CD14-positive monocyte (primary cell): ENCODE results near the gene EXOC1. TPM values are rescaled to one million over a fixed set of nuclear protein-coding genes. Genes with fewer than 3 reads are reported as not detected.

Experiments
- DNase-seq, 3 donors: peaks; one replicate each; pipeline ENCODE4 v3.0.0-alpha.2; 2011 to 2022
- H2AFZ ChIP-seq: 2 replicates; pipeline ENCODE4 v1.6.0; 2012; ENCODE audit warnings: mild to moderate bottlenecking, low read depth, low read length, inconsistent platforms; ENCODE audit not compliant: insufficient read depth, poor library complexity, severe bottlenecking
- H3K27ac ChIP-seq, 2 donors: 1 replicate in 1 of 2; 2 replicates in 1 of 2; pipeline ENCODE4 v1.5.1; 2012 to 2013; ENCODE audit warnings: low read length in 2 of 2, control low read depth in 1 of 2, inconsistent platforms in 1 of 2, low read depth in 1 of 2, mild to moderate bottlenecking in 1 of 2
- H3K27me3 ChIP-seq, 2 donors: one replicate each; pipeline versions ENCODE4 v1.6.0 to v1.6.1; 2011 to 2013; ENCODE audit warnings: low read length in 2 of 2; ENCODE audit not compliant: control insufficient read depth in 2 of 2, insufficient read depth in 2 of 2
- H3K36me3 ChIP-seq, 2 donors: replicated peaks in 1 of 2; 1 replicate in 1 of 2; 2 replicates in 1 of 2; pipeline versions ENCODE4 v1.5.1 to v1.6.1; 2012 to 2013; ENCODE audit warnings: low read length in 2 of 2, control low read depth in 1 of 2, inconsistent platforms in 1 of 2, mild to moderate bottlenecking in 1 of 2; ENCODE audit not compliant: insufficient read depth in 2 of 2, control insufficient read depth in 1 of 2
- H3K4me1 ChIP-seq, 2 donors: 1 replicate in 1 of 2; 2 replicates in 1 of 2; pipeline versions ENCODE4 v1.5.1 to v1.6.1; 2012 to 2013; ENCODE audit warnings: low read length in 2 of 2, control low read depth in 1 of 2, inconsistent platforms in 1 of 2, mild to moderate bottlenecking in 1 of 2, moderate library complexity in 1 of 2; ENCODE audit not compliant: insufficient read depth in 2 of 2, control insufficient read depth in 1 of 2
- H3K4me2 ChIP-seq: replicated peaks from 2 replicates; pipeline ENCODE3; 2012; ENCODE audit warnings: low read length, moderate library complexity, mild to moderate bottlenecking; ENCODE audit not compliant: poor library complexity, severe bottlenecking; ENCODE audit errors: extremely low read depth
- H3K4me3 ChIP-seq, 3 experiments: fragments of 200-600 bp in 1 of 3; sonication (generic) in 1 of 3; replicated peaks in 1 of 3; 1 replicate in 2 of 3; 2 replicates in 1 of 3; pipeline ENCODE4 v1.5.1; 2011 to 2013; ENCODE audit warnings: low read length in 3 of 3, mild to moderate bottlenecking in 3 of 3, control low read depth in 2 of 3, low read depth in 2 of 3, inconsistent platforms in 1 of 3, moderate library complexity in 1 of 3
- H3K79me2 ChIP-seq: 2 replicates; pipeline ENCODE4 v1.6.0; 2012; ENCODE audit warnings: mild to moderate bottlenecking, control low read depth, inconsistent platforms, low read length, moderate library complexity; ENCODE audit not compliant: insufficient read depth
- H3K9ac ChIP-seq: 2 replicates; pipeline ENCODE4 v1.6.0; 2017; ENCODE audit warnings: low read length, mild to moderate bottlenecking; ENCODE audit not compliant: insufficient read depth, poor library complexity, severe bottlenecking
- H3K9me3 ChIP-seq, 2 donors: replicated peaks in 1 of 2; 1 replicate in 1 of 2; 2 replicates in 1 of 2; pipeline versions ENCODE4 v1.5.1 to v1.6.1; 2012 to 2013; ENCODE audit warnings: low read length in 2 of 2, control low read depth in 1 of 2; ENCODE audit not compliant: control insufficient read depth in 1 of 2, insufficient read depth in 1 of 2
- H4K20me1 ChIP-seq: 2 replicates; pipeline ENCODE4 v1.6.0; 2012; ENCODE audit warnings: mild to moderate bottlenecking, low read length, control low read depth, moderate library complexity; ENCODE audit not compliant: insufficient read depth
- H3K27ac Mint-ChIP-seq, 7 donors: one replicate each; pipeline ENCODE4 v1.8.0; 2020; ENCODE audit warnings: mild to moderate bottlenecking in 7 of 7, mixed read lengths in 7 of 7, moderate library complexity in 6 of 7, inconsistent platforms in 2 of 7
- H3K27me3 Mint-ChIP-seq, 3 donors: one replicate each; pipeline ENCODE4 v1.8.0; 2021 to 2022; ENCODE audit warnings: low read depth in 3 of 3, mild to moderate bottlenecking in 3 of 3, mixed read lengths in 3 of 3, moderate library complexity in 3 of 3, inconsistent platforms in 1 of 3
- H3K36me3 Mint-ChIP-seq, 2 donors: one replicate each; pipeline ENCODE4 v1.8.0; 2020; ENCODE audit warnings: mixed read lengths in 2 of 2, inconsistent platforms in 1 of 2, mild to moderate bottlenecking in 1 of 2
- H3K4me1 Mint-ChIP-seq: one replicate; pipeline ENCODE4 v1.8.0; 2020; ENCODE audit warnings: mild to moderate bottlenecking, mixed read lengths
- H3K4me3 Mint-ChIP-seq, 2 donors: one replicate each; pipeline ENCODE4 v1.8.0; 2020; ENCODE audit warnings: mild to moderate bottlenecking in 2 of 2, mixed read lengths in 2 of 2, moderate library complexity in 1 of 2
- H3K9me3 Mint-ChIP-seq, 7 donors: one replicate each; pipeline ENCODE4 v1.8.0; 2020 to 2022; ENCODE audit warnings: mixed read lengths in 7 of 7, mild to moderate bottlenecking in 6 of 7, moderate library complexity in 6 of 7, inconsistent platforms in 2 of 7
- CTCF ChIP-seq: fragments of 200-600 bp; IDR thresholded peaks from one replicate; pipeline ENCODE4 v1.8.0; 2022; ENCODE audit warnings: antibody characterized with exemption, mild to moderate bottlenecking
- WGBS: methylation state at CpG from one replicate; pipeline ENCODE4 v1.1.5; 2013; ENCODE audit warnings: missing lambda C conversion rate; ENCODE audit not compliant: insufficient coverage; 5-methylcytosine and 5-hydroxymethylcytosine counted together
- intact Hi-C, 2 donors: fragments of 100-400 bp; cut with micrococcal nuclease; formaldehyde crosslinking; loops; one replicate each; pipeline versions ENCODE4 v1.15.0 to v1.15.1; 2023
- polyA plus RNA-seq, 3 donors: library from polyadenylated mRNA; depleted of rRNA in 1 of 3; unstranded in 2 of 3; stranded (reverse) in 1 of 3; fragments of 300-500 nt in 2 of 3; fragments of >200 nt in 1 of 3; fragmentation: Illumina TruSeq in 2 of 3; gene quantifications; 1 replicate in 2 of 3; 2 replicates in 1 of 3; pipeline ENCODE4 v1.2.3, GENCODE V29; 2012 to 2021

EXOC1 gene
- polyA plus RNA-seq, 3 donors: 13.7 to 22.9 (median 21.2) TPM

- intact Hi-C loops: no loop called here
- no peak overlapping the region for H3K4me2 ChIP-seq
Measured at GRCh38 chr4:55902677-55903076, 49.2 kb downstream of the EXOC1 start.

GRCh38 chr4:55903577-55903976 is 50.1 kb downstream of the EXOC1 start:
- no peak for DNase-seq
- H3K27me3 ChIP-seq: no peaks in the 10 kb centered on the region
- Mint-ChIP-seq H3K36me3 (peaks cover 50 to 66% of the 10 kb centered on the region in 2 donors), H3K9me3 (peaks cover 0 to 1% (median 0%) of the 10 kb centered on the region in 7 donors), H3K27ac (peak overlapping the region in 1 of 7 donors; percentile 4), H3K4me3 (no peak overlapping the region), H3K27me3 (no peaks in the 10 kb centered on the region), H3K4me1 (peaks cover 3% of the 10 kb centered on the region)
- H2AFZ ChIP-seq: no peak overlapping the region
- no peak overlapping the region for H3K4me3 ChIP-seq
- H3K4me2 ChIP-seq: no peak overlapping the region
- no peaks in the 10 kb centered on the region for H3K79me2 ChIP-seq
- peaks cover 0 to 2% of the 10 kb centered on the region in 2 donors for H3K9me3 ChIP-seq
- H3K36me3 ChIP-seq: peaks cover 60 to 72% of the 10 kb centered on the region in 2 donors
- no peak for TF ChIP-seq CTCF
- no peaks in the 10 kb centered on the region for H3K4me1 ChIP-seq
- H4K20me1 ChIP-seq: no peaks in the 10 kb centered on the region
- H3K27ac ChIP-seq: no peak overlapping the region
- intact Hi-C loops: no loop called here
- H3K9ac ChIP-seq: no peak overlapping the region

More at GRCh38 chr4:55902677-55903076, 49.2 kb downstream of the EXOC1 start:
- Mint-ChIP-seq H3K36me3 (peaks cover 55 to 69% of the 10 kb centered on the region in 2 donors), H3K27me3 (no peaks in the 10 kb centered on the region), H3K4me1 (peaks cover 2% of the 10 kb centered on the region), H3K4me3 (no peak overlapping the region), H3K9me3 (peaks cover 0 to 1% (median 0%) of the 10 kb centered on the region in 7 donors), H3K27ac (peak overlapping the region in 2 of 7 donors; percentile 4 to 56)
- Histone ChIP-seq H3K79me2 (no peaks in the 10 kb centered on the region), H3K27ac (no peak overlapping the region), H4K20me1 (no peaks in the 10 kb centered on the region), H3K27me3 (no peaks in the 10 kb centered on the region), H3K4me1 (no peaks in the 10 kb centered on the region), H2AFZ (no peak overlapping the region), H3K4me3 (no peak overlapping the region), H3K9ac (no peak overlapping the region), H3K36me3 (peaks cover 68 to 81% of the 10 kb centered on the region in 2 donors), H3K9me3 (peaks cover 0 to 2% of the 10 kb centered on the region in 2 donors)
- no peak for DNase-seq
- TF ChIP-seq CTCF: no peak
- WGBS: 100% methylated on average over 2 of the region's 4 CpGs
